ENCODE measurements around the gene AS3MT.
A peak's percentile ranks its signal among the peaks of the same experiment; 100 is the strongest.
"Not testable (repeated sequence)": the region's sequence is repeated elsewhere in the genome, so short reads cannot be mapped to it uniquely, and the experiment has no call there.

AS3MT gene, protein sequence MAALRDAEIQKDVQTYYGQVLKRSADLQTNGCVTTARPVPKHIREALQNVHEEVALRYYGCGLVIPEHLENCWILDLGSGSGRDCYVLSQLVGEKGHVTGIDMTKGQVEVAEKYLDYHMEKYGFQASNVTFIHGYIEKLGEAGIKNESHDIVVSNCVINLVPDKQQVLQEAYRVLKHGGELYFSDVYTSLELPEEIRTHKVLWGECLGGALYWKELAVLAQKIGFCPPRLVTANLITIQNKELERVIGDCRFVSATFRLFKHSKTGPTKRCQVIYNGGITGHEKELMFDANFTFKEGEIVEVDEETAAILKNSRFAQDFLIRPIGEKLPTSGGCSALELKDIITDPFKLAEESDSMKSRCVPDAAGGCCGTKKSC

DNA sequence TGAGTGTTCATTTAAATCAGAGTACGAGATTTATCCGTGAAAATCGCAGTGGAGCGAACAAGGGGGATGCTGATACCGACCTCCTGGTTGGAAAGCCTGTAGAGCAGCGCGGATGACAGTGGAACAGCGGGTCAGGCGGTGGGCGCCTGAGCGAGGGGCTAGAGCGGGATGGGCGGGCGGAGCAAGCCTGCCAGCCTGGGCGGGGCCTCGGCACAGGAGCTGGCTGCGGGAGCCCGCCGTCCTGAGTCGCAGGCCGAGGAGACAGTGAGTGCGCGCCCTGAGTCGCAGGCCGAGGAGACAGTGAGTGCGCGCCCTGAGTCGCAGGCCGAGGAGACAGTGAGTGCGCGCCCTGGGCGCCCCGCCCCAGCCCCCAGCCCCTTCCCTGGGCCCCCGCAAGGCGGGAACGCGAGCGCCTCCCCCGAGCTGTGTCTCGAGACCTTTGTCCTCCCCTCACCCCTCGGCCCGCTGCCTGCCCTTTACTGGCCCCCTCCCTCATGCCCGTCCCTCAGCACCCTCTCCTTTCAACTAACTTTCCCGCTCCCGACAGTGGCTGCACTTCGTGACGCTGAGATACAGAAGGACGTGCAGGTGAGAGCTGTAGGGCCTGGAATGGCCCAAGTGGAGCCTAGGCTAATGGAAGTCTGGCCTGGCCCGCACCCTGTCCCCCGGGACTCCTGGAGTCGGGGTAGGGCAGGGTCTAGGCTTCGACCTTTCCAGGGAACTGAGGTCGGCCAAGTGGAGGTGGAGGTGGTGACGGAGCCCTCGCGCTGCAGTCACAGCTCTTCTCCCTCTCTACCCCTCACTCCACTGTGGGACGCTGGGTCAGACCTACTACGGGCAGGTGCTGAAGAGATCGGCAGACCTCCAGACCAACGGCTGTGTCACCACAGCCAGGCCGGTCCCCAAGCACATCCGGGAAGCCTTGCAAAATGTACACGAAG is at the start of gene AS3MT:
Gene AS3MT (plus strand): TSS at position 213 of the 941 bp plus-strand sequence. CDS start 123 bp downstream, at position 336.
- DNase-seq, result peak; percentile 6

DNA sequence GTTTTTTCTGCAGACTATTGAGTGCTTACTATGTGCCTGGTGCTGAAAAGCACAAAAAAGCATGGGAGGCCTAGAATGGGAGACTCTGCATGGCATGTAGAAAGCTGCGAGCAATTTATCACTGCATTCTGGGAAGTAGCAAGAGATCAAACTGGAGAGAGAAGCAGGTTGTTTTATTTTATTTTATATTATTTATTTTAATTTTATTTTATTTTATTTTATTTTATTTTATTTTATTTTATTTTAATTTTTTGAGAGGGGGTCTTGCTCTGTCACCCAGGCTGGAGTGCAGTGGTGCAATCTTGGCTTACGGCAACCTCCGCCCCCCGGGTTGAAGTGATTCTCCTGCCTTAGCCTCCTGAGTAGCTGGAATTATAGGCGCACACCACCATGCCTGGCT is 49.3 kb upstream of the AS3MT start:
- not testable (repeated sequence) for DNase-seq

DNA sequence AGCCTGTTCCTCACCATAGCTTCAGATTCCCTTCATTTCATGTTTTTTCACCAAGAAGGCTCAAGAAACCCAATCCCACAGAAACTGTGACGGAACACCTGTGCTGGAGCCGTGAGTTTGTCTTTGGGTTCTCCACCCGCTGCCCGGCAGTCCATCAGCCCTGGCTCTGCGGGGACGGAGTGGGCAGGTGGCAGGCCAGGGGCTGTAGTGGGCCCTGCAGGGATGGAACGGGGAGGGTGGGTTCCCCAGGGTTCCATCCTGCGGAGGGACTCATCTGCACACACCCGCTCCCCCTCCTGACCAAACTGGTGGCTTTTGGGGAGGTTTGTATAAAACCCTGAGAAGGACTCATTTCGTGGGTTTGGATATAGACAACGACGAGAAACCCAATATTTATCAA is 47.0 kb upstream of the AS3MT start:
- no peak for DNase-seq

- DNase-seq, result no peak
Measured at GRCh38 chr10:102824664-102825063, 44.6 kb upstream of the AS3MT start.

DNA sequence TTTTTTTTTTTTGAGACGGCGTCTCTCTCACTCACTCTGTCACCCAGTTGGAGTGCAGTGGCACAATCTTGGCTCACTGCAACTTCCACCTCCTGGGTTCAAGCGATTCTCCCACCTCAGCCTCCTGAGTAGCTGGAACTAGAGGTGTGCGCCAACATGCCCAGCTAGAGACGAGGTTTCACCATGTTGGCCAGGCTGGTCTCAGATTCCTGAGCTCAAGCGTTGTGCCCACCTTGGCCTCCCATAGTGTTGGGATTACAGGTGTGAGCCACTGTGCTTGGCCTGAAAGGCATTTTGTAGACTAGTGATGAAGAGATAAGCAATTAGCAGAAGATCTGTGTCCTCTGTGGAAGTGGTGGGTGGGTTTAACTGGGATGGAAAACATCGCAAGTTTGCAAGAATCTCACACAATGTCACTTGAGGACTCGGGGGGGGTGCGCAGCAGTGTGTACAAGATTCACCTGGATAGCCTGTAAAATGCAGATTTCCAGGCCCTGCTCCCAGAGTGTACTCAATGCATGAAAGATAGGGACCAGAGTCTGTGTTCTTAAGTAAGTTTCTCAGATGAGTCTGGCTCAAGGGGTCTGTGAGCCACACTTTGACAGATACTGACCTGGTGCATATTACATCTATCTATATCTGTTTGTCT is 43.0 kb upstream of the AS3MT start:
- no peak for DNase-seq

DNA sequence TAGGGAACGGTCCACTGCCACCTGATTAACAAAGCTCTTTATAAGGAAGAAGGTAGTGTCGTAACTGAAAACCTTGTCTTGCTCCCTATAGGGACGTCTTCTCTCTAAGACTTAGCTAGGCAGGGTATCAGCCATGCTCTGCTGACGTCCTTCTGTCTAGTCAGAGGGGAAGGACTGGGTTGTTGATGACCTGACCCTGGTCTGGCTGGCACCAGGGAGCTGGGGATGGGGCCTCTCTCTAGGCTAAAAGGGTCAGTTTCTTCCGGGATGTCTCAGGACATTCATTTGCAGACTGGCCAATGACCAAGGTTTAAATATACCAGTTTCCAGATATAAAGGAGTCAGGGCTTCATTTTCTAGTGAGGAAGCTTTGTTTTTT is 41.7 kb upstream of the AS3MT start:
- no peak for DNase-seq

DNA sequence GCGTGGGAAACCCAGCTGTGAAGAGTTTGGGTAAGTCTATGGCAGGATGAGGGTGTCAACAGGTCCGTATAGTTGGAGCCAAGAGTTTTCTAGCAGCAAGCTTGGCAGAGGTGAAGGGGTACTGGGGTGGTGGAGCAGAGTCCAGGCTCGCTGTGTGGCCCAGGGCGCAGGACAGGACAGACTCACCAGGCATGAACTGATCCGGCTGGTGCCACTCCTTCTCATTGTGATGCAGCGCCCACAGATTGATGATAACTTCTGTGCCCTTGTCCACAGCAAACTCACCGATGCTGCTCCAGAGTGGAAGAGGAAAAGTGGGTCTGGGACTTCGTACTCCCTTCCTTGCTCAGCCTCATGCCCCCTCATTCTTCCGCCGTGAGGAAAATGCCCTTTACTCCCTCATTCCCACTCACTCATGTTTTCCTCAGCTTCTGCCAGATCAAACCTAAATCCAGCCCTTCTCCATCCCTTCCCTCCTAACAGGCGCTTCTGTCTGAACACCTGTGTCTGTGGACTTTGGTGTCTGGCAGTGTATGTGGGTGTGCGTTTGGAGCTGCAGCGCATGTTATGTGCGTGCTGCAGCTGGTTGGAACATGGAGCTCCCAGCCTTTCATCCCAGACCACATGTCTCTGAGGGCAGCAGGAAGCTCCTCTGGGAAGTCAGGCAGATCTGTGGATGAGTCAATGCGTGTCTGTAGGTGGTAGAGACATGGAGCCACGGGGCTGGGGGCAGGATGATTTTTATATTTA is 37.8 kb upstream of the AS3MT start:
- no peak for DNase-seq

GRCh38 chr10:102832248-102832647 is 37.0 kb upstream of the AS3MT start:
- no peak for DNase-seq

DNA sequence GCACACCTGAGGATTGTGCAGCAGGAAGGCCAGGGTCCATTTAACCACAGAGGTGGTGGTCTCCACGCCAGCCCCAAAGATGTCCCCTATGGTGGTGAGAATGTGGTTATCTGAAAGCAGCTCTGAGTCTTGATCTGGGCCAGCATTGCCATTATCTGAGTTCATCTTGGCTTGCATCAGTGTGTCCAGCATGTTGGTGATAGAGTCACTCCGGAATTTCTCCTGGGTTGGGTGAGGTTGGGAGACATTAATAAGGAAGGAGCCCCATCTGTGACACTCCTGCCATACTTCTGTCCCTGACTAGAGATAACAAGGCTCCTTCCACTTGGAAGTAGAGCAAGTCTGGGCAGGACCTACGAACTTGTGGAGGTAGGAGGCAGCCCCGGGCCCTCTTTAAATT is 36.3 kb upstream of the AS3MT start:
- no peak for DNase-seq

GRCh38 chr10:102834143-102834542 is 35.1 kb upstream of the AS3MT start:
- no peak for DNase-seq

DNA sequence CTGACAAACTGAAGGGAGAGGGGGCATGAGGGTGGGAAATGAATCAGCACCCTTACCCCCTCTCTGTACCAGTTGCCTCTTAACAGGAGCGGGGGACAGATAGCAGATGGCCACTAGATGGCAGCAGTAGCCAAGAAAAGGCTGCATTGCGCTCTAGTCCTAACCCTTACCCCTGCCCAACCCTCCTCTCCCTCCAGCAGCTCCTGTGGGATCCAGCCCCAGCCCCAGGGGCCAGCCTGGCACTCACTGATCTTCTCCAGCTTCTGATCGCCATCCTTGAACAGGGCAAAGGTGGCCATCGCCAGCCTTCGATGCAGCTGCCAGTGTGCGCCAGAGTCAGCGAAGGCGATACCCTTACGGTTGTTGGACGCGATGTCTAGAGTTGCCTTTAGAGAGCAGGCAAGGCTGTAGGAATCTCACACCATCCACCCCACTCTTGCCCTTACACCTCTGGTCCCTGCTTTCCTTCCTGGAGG is 34.2 kb upstream of the AS3MT start:
- DNase-seq, result peak; percentile 32

- DNase-seq, result no peak
Measured at GRCh38 chr10:102837230-102837721, 32.0 kb upstream of the AS3MT start, which contains the start of gene CYP17A1. Gene CYP17A1 (minus strand): TSS chr10:102837413. CDS start chr10:102837361, 52 bp downstream.

DNA sequence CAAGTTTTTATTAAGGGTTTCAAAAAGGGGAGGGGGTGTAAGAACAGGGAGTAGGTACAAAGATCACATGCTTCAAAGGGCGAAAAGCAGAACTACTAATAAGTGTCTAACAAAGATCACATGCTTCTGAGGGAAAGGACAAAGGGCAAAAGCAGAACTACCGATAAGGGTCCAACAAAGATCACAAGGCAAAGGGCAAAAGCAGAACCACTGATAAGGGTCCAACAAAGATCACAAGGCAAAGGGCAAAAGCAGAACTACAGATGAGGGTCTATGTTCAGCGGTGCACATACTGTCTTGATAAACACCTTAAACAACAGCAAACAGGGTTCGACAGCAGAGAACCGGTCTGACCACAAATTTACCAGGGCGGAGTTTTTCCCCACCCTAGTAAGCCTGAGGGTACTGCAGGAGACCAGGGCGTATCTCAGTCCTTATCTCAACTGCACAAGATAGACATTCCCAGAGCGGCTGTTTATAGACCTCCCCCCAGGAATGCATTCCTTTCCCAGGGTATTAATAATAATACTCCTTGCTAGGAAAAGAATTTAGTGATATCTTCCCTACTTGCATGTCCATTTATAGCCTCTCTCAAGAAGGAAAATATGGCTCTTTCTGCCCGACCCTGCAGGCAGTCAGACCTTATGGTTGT is 30.9 kb upstream of the AS3MT start:
- DNase-seq, result not testable (repeated sequence)

- DNase-seq, result no peak
Measured at GRCh38 chr10:102841827-102842345, 27.4 kb upstream of the AS3MT start.

- not testable (repeated sequence) for DNase-seq
Measured at GRCh38 chr10:102843139-102843538, 26.1 kb upstream of the AS3MT start.

DNA sequence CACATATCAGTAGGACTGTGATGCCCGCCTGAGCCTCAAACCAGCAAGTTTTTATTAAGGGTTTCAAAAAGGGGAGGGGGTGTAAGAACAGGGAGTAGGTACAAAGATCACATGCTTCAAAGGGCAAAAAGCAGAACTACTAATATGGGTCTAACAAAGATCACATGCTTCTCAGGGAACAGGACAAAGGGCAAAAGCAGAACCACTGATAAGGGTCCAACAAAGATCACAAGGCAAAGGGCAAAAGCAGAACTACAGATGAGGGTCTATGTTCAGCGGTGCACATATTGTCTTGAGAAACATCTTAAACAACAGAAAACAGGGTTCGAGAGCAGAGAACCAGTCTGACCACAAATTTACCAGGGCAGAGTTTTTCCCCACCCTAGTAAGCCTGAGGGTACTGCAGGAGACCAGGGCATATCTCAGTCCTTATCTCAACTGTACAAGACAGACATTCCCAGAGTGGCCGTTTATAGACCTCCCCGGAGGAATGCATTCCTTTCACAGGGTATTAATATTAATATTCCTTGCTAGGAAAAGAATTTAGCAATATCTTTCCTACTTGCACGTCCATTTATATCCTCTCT is 25.0 kb upstream of the AS3MT start:
- DNase-seq, result not testable (repeated sequence)

DNA sequence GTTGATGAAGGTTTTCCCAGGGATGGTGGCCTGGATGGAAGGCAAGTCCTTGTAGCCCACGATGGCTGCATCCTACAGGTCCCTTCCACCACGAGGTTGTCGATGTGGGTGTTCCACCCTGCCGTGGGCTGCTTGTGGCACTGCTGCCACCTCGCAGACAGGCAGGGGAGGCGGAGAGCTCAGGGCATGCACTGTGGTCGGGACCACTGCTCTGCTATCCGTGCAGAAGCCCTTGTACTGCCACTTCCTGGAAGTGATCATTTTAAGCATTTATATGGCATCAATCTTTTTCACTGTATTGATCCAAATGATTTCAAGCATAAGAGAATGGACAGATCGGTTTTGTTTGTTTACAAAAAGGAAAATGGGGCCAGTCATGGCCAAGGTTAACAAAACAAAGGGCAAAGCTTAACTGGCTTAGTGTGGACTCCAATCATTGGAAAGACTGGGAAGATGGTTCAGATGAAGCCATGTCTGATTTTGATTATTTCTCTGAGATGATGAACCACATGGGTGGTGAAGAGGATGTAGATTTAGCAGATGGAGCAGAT is 23.8 kb upstream of the AS3MT start:
- no peak for DNase-seq

GRCh38 chr10:102850025-102850518 is 19.2 kb upstream of the AS3MT start:
- no peak for DNase-seq

- DNase-seq, result not testable (repeated sequence)
Measured at GRCh38 chr10:102853237-102853636, 16.0 kb upstream of the AS3MT start.

DNA sequence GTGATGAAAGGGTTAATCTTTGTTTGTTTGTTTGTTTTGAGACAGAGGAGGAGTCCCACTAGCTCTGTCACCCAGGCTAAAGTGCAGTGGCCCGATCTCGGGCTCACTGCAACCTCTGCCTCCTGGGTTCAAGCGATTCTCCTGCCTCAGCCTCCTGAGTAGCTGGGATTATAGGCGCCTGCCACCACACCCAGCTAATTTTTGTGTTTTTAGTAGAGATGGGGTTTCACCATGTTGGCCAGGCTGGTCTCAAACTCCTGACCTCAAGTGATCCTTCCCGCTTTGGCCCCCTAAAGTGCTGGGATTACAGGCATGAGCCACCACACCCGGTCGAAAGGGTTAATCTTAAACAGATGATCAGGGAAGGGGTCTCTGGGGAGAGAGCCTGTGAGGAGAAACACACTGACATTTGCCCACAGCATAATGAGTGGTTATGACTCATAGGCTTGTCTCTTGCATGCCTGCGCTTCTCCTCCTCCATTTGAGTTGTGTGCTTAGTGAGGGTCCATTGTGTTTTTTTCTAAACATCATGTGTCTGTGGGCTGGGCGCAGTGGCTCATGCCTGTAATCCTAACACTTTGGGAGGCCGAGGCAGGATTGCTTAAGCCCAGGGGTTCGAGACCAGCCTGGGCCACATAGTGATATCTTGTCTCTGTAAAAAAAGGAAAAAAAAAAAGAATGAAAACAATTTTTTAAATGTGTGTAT is 13.4 kb upstream of the AS3MT start:
- DNase-seq, result peak; percentile 79
